ENCODE results near the gene KRT80. TPM values are rescaled to one million over a fixed set of nuclear protein-coding genes. Genes with fewer than 3 reads are reported as not detected.

Gene KRT80
- total RNA-seq, 2 donors from 2014 or later = 0.07 to 0.09 TPM

DNA sequence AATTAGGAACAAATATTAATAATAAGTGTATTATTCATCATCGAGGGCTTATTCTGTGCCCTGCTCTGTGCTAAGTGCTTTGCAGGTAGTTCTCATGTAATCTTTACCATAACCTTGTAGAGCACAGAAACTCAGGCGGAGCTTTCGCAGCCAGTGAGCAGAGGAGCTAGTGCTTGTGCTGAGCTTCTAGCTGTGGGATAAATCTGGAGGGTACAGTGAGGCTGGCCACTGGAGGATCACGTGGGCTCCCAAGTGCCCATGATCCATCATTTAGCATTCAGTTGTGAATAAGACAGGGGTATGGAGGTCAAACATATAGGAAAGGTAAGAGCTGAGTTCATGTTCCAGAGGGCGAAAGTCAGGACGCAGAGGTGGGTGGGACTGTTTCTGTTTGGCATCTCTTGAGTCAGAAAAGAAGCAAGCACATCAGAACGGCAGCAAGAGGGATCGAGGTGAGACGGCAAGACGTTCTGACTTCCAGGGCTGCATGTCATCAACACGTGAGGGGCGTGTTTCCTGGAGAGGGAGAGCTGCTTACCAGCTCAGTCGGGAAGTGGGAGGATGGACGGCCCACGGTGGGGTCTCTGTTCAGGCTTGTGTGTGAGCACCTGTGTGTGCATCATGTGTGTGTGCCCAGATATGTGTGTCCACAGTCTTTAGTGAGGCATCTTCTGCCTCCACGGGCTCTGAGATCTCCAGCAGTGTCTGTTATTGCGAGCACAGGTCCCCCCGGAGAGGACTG is 16.8 kb upstream of the KRT80 start:
- TF ChIP-seq, protein P1, sequence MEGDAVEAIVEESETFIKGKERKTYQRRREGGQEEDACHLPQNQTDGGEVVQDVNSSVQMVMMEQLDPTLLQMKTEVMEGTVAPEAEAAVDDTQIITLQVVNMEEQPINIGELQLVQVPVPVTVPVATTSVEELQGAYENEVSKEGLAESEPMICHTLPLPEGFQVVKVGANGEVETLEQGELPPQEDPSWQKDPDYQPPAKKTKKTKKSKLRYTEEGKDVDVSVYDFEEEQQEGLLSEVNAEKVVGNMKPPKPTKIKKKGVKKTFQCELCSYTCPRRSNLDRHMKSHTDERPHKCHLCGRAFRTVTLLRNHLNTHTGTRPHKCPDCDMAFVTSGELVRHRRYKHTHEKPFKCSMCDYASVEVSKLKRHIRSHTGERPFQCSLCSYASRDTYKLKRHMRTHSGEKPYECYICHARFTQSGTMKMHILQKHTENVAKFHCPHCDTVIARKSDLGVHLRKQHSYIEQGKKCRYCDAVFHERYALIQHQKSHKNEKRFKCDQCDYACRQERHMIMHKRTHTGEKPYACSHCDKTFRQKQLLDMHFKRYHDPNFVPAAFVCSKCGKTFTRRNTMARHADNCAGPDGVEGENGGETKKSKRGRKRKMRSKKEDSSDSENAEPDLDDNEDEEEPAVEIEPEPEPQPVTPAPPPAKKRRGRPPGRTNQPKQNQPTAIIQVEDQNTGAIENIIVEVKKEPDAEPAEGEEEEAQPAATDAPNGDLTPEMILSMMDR (conservative IDR thresholded peaks at IDR 0.05) = no peak
- Histone ChIP-seq H3K36me3 (ENCODE audit: control insufficient read depth, insufficient read depth, low read length) (no peaks in the 10 kb centered on the region), H3K27ac (ENCODE audit: low read depth, low read length) (no peak overlapping the region), H3K9ac (ENCODE audit: extremely low read depth, low read length, poor library complexity, severe bottlenecking) (no peak overlapping the region), H3K27me3 (ENCODE audit: control insufficient read depth, insufficient read depth, low read length, poor library complexity, severe bottlenecking) (peaks cover 3% of the 10 kb centered on the region), H3K9me3 (ENCODE audit: control insufficient read depth, low read length) (no peaks in the 10 kb centered on the region), H3K4me1 (ENCODE audit: control insufficient read depth, insufficient read depth, low read length) (no peaks in the 10 kb centered on the region), H3K4me3 (ENCODE audit: low read length) (no peak overlapping the region)
- Mint-ChIP-seq H3K27ac (no peak overlapping the region), H3K36me3 (ENCODE audit: low read depth) (no peaks in the 10 kb centered on the region), H3K4me3 (no peak overlapping the region), H3K4me1 (no peaks in the 10 kb centered on the region), H3K9me3 (no peaks in the 10 kb centered on the region), H3K27me3 (ENCODE audit: insufficient read depth) (peaks cover 2% of the 10 kb centered on the region)
- peak; percentile 49 for DNase-seq
- 87 to 91% methylated on average over 16 to 18 of the region's 18 CpGs for WGBS, 2 experiments (ENCODE audit: insufficient coverage in 1 of 2, insufficient read length in 1 of 2)

DNA sequence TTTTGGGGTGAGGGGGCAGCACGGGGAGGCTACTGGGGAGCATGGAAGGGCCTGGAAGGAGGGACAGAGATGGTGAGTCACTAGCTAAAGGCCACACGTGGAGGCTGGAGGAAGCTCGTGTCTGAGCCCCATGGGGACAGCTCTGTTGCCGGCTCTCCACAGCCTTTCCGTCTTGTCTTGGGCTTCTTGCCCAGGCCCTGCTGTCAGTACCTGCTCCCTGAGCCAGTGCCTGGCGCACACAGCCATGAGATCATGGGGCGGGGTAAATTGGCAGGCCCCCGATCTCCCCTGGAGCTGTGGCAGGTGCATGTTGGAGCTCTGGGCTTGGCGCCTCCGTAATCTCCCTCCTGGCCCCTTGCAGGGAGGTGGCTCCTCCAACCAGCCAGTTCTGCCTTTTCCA is 16.1 kb upstream of the KRT80 start:
- Histone ChIP-seq H3K9ac (ENCODE audit: extremely low read depth, low read length, poor library complexity, severe bottlenecking) (no peak overlapping the region), H3K36me3 (ENCODE audit: control insufficient read depth, insufficient read depth, low read length) (no peaks in the 10 kb centered on the region), H3K27ac (ENCODE audit: low read depth, low read length) (no peak overlapping the region), H3K4me3 (ENCODE audit: low read length) (no peak overlapping the region), H3K4me1 (ENCODE audit: control insufficient read depth, insufficient read depth, low read length) (no peaks in the 10 kb centered on the region), H3K9me3 (ENCODE audit: control insufficient read depth, low read length) (no peaks in the 10 kb centered on the region), H3K27me3 (ENCODE audit: control insufficient read depth, insufficient read depth, low read length, poor library complexity, severe bottlenecking) (peaks cover 3% of the 10 kb centered on the region)
- Mint-ChIP-seq H3K4me3 (no peak overlapping the region), H3K27me3 (ENCODE audit: insufficient read depth) (peaks cover 2% of the 10 kb centered on the region), H3K36me3 (ENCODE audit: low read depth) (no peaks in the 10 kb centered on the region), H3K27ac (no peak overlapping the region), H3K4me1 (no peaks in the 10 kb centered on the region), H3K9me3 (no peaks in the 10 kb centered on the region)
- peak; percentile 55 for DNase-seq
- TF ChIP-seq, protein P1 (conservative IDR thresholded peaks at IDR 0.05) = no peak
- 64 to 72% methylated on average over 9 to 10 of the region's 10 CpGs for WGBS, 2 experiments (ENCODE audit: insufficient coverage in 1 of 2, insufficient read length in 1 of 2)

DNA sequence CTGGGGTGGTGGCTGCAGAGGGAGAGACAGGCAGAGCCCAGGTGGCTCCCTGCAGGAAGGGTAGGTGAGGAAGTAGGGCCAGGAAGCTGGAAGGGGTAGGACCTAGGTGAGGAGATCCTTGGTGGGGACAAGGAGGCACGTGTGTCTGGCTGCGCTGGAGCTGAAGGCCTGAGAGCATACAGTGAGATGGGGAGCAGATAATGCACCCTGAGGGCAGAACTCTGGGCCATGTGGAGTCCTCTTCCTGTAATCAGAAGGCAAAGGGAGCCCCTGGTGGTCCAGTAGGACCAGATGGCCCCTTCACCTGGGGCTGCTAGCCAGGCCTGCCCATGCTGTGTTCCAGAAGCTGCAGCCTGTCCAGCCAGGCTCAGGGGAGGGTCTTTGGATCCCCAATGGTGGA is 15.3 kb upstream of the KRT80 start:
- no peak overlapping the region for H3K27ac ChIP-seq (ENCODE audit: low read depth, low read length)
- H3K4me3 ChIP-seq (ENCODE audit: low read length) = no peak overlapping the region
- Mint-ChIP-seq H3K36me3 (ENCODE audit: low read depth) (no peaks in the 10 kb centered on the region), H3K27ac (peak overlapping the region; percentile 14), H3K4me3 (no peak overlapping the region), H3K27me3 (ENCODE audit: insufficient read depth) (peaks cover 2% of the 10 kb centered on the region), H3K9me3 (no peaks in the 10 kb centered on the region), H3K4me1 (no peaks in the 10 kb centered on the region)
- H3K27me3 ChIP-seq (ENCODE audit: control insufficient read depth, insufficient read depth, low read length, poor library complexity, severe bottlenecking) = peaks cover 3% of the 10 kb centered on the region
- H3K4me1 ChIP-seq (ENCODE audit: control insufficient read depth, insufficient read depth, low read length) = no peaks in the 10 kb centered on the region
- TF ChIP-seq, protein P1 (conservative IDR thresholded peaks at IDR 0.05) = no peak
- H3K9me3 ChIP-seq (ENCODE audit: control insufficient read depth, low read length) = no peaks in the 10 kb centered on the region
- 89 to 90% methylated on average over 2 of the region's 2 CpGs for WGBS, 2 experiments (ENCODE audit: insufficient coverage in 1 of 2, insufficient read length in 1 of 2)
- DNase-seq = peak; percentile 51
- no peak overlapping the region for H3K9ac ChIP-seq (ENCODE audit: extremely low read depth, low read length, poor library complexity, severe bottlenecking)
- no peaks in the 10 kb centered on the region for H3K36me3 ChIP-seq (ENCODE audit: control insufficient read depth, insufficient read depth, low read length)

Data from endodermal cell (in vitro differentiated cells).